GM10847 (cell line): ENCODE results near the gene RIPOR3.
A peak's percentile ranks its signal among the peaks of the same experiment; 100 is the strongest.

Source experiments
- POLR2A ChIP-seq: IDR thresholded peaks from 2 replicates; pipeline ENCODE4 v1.6.1; 2011; ENCODE audit not compliant: insufficient read length; ENCODE audit errors: extremely low read depth

The RIPOR3 gene

DNA sequence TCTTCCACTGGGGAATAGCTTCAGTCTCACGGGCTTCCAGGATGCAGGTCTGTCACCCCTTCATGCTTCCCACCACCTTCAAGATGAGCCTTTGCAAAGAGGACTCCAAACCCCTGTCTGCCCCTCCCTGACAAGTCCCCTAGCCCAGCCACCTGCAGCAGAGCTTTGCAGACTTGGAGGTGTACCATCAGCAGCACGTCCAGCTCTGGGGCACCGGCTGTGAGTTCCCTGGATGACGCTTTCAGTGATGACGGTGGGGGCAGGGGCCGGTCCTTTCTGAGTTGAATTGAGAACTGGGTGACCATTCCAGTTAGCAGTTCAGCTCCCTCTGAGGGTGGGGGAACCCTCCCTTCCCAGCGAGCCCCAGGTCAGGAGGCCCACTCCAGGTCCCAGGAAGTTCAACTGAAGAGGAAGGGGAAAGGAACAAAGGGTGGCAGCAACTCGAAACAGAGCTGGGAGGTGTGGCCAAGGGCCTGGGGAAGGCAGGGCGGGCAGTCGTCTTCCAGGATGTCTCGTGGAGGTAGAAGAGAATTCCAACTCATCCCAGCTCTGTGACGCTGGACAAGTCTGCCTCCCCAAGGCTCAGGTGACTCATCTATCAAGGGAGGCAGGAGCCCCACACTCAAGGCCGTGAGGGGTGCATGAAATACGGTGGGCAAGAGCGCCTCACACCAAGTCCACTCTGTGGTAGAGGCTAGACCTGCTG lies 95.2 kb downstream of the RIPOR3 start:
- no peak for TF ChIP-seq POLR2A

DNA sequence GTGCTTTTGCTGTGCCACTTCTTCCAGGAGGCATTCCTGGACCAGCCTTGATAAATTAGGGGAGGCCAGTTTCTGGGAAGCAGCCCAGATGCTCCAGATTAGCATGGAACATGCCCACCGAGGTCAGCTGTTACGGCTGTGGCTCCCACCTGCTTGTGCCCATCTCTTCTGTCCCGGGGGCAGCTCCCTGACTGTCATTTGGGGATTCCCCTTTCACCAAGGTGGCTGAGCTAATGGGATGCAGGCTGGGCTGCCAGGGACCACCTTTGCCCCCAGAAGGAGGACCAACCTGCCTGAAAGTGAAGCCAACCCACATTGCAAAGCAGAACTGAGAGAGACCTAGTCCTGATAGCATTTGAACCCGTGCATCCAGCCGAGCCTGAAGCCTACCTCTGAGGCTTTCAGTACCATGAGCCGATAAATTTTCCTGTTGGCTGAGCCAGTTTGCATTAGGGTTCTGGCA lies 95.9 kb downstream of the RIPOR3 start:
- TF ChIP-seq POLR2A, result no peak

DNA sequence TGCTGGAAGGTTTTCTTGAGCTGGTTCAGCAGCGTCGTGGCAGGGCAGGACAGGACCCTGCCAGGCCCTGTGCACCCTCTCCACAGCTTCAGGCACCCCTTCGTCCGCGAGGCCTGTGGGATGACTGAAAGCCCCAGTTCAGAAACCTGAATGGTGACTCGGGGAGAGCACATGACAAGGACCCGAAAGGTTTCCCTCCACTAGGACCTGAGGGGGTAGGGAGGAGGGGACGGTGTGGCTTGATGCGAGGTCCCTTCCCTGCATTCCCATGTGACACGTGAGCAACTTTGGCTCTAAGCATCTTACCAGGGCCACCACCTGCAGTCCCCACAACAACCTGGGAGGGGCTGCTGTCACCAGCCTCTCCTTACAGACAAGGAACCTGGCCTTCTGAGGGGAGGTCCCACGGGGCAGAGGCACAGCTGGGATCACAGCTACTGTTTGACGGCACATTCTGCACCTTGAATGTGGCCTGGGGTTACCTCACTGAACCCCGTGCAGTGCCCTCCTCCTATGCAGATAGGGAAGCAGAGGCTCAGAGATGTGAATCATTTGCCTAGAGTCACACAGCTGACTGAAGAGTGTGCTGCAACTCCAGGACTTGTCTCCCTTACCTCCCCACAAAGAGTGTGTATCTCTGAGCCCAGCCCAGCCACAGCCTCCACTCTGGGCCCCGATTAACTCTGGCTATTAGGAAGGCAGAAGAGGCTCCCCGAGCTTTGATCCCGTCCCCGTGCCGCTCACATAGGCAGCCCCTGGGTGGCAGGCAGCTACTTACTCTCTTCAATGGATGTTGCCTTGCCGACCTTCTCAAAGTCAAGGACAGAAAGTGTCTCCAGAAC lies 96.5 kb downstream of the RIPOR3 start:
- TF ChIP-seq POLR2A, result no peak

DNA sequence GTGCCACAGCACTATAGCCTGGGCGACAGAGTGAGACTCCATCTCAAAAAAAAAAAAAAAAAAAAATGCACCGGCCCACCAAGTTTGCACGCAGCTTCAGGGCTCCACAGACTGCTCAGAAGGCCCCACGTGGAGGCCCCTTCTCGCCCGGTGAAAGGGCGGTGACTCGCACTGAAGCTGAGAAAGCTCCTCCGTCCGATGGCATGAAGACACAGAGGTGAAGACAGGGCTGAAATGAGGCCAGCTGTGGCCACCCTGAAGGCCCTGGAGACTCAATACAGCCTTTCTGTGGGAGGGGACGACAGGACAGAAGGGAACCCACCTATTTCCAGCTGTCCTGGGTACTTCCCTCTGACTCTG lies 97.1 kb downstream of the RIPOR3 start:
- no peak for TF ChIP-seq POLR2A

DNA sequence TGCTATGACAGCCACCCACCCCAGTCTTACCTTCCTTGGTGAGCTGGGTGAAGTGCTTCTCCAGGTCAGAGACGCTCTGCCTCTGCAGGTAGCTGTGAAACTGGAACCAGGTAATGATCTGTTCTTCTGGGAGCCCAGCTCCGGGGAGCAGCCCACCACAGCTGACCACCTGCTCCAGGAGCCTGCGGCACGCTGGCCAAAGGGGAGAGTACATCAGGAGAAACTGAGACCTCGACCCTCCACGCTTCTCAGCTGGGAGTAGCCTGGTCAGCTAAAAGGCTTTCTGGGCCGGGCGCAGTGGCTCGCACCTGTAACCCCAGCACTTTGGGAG lies 98.4 kb downstream of the RIPOR3 start:
- no peak for TF ChIP-seq POLR2A

DNA sequence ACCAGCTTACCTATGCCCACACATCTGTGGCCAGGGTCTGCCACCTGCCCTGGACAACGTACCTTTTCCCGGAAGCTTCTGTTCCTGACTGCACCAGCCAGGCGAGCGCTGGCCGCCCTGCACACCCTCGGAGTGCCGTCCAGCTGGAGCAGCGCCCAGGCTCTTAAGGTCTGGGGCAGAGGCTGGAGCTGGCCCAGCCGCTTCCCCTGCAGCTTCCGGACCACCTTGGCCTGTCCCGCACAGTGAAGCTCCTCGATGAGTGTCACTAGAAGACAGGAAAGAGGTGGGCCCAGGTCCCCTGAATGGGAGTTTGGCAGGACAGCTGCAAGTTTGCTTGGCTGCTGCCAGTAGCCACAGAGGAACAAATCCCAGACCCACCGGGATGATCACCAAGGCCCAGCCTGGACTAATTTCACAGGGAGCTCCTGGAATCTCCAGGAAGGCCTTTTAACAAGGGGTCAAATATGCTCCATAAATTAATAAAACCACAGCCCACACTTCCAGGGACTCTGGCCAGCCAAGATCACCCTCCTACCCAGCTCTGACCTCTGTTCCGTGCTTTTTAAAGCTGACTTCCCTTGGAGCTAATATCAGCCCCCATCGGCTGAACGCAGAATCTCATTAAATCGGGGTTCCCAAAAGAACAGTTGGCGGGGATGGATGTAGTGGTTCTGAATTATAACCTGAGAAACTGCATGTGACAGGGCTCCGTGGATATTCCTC lies 98.9 kb downstream of the RIPOR3 start:
- no peak for TF ChIP-seq POLR2A

DNA sequence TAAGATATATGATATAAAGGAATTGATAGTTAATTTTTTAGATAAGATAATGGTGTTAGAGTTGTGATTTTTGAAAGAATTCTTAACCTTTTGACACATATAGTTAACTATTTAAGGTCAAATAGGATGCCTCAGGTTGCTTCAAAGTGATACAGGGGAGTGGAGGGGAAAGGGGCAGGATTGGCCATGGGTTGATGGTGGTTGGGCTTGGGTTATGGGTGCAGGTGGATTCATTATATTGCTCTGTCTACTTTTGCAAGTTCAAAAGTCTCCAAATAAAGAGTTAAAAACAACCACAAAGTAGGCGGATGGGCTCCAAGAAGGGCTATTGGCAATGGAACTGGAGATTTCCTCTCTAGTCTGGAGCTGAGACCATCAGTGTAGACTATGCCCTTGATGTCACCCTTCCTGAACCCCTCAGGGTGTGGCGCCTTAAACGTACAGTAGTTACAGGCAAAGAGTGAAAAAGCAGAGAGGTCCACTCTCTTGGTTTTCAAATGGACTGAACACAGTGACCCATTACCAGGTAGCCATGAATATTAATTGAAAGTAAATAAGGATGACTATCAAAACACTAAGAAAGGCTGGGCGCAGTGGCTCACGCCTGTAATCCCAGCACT lies 100.0 kb downstream of the RIPOR3 start:
- TF ChIP-seq POLR2A, result no peak

DNA sequence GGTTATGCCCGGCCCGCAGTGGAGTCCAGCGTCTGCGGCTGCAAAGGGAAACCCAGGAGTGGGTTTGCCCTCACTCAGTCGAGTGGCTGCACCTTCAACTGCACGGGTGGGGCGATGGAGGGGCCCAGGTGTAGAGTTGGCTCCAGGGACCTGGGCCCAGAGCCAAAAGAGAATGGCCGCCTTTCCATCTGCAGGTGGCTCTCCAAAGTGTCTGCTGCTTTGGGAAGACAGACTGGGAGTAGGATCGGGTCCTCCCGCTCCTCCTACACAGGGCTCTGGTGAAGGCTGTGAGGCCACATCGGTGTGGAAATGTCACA lies 101.0 kb downstream of the RIPOR3 start:
- TF ChIP-seq POLR2A, result no peak

DNA sequence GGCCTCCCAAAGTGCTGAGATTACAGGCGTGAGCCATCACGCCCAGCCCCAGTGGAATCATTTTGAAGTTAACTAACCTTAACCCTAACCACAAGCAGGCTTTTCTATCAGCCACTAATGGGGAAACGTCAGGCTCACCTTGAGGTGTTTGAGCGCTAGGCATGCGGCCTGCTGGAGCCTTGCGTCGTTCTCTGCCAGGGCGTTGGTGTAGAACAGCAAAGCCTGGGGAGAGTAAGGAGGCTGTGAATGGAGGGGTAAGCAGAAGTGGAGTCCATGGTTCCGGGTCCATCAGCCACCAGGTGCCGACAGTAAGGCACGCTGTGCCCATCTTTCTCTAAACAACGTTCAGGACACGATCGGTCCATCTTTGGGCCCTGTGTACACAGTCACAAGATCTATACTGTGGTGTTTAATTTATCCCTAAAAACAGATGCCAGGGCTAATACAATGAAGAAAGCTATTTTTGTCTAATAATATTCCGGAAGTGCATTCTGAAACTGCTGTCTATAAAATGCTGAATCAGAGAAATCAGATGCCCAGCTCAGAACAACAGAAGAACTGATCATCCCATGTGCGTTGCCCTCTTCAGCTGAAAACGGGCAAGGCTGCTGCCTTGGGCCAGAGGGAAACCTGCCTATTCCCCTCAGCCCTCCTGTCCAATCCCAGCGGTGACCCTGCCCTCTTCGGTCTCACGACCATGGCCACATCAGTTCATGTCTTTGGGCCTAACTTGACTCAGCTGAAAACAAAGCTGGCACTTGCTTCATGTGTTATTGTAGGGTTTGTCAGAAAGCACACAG lies 101.6 kb downstream of the RIPOR3 start:
- no peak for TF ChIP-seq POLR2A

DNA sequence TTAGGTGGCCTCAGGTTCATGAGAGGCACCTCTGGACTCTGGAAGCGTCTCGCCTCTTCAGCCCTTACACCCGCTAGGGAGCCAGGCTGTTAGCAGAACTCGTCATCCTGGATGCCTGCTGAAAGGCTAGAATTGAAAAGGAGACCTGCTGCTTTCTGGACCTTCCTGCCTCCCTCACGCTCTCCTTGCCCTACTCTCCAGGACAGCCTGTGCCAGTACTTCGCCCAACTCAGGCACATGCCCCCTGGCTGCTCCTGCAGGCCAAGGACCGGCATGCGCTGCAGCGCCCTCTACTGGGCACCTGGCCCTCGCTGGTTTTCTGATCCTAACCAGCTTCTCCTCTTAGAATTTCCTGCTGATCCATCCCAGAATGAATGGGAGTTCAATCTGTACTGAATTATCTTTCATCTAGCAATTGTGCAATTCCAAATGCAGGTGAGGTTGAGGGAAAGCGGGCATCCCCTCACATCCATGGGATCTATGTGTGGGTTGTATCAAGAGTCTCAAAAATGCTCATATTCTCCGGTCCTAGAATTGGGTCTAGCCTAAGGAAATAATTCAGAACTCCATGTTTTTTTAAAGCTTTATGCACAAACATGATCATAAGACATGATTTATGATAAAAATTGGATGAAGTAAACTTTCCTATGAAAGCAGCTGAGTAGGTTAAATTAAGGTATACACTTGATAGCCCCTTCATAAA lies 103.2 kb downstream of the RIPOR3 start:
- no peak for TF ChIP-seq POLR2A

DNA sequence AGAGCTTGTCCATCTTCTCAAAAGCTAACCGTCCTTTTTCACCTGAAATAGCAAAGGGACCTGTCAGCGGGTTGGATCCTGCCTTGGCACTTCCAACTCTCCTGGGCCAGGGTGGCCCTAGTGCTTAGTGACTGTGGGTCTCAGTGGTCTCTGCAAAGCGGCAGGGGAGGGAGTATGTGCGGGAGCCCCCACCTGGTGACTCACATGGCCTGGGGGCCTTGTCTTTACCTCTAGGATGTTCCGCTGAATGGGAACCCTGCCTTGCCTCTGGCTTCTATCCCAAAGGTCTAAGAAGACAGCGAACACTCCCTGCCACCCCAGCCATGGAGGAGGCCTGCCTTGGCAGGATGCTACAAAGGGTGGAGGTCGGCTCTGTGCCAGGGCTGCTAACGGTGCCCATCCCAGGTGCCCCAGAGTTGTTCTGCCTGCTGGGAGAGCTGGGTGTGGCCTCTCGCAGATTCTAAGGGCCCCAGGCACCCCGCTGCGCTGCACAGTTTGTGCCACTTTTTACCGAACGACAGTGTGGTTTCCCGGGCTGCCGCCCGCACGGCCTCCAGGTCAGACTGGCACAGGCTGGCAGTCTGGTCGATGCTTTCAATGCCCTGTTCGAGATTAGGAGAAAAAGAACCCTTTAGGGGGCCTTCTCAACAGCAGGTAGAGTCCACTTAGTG lies 103.9 kb downstream of the RIPOR3 start:
- TF ChIP-seq POLR2A, result peak; percentile 18

DNA sequence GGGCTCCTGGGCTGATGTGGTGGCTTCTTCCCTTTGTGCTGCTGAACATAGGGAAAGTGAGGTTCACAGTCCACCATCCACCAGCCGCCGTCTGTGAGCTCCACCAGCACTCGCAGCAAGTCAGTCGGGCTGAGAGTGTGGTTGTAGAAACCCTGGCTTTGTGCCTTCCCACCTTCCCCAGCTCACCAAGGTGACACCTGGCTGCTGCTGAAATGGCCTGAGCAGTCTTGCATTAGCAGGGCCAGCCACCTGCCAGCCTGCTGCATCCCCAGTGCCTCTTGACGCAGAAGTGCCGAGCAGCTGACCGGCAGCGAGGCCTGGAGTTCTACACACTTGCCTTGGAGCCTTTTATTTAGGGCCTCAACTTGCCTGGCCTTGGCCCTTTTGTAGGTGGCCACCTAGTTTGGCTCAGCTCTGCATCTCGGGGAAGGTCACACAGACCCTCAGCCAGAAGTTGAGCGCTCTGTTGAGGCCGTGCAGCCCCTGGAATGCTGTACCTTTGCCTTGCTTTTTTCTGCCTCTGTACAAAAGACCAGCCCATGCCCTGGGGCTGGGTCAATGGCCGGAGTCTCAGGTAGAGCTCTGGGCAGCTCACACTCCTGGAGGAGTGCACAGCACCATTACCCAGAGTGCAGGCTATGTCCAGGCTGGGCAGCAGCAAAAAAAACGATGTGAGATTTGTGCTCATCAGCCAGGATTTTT lies 104.7 kb downstream of the RIPOR3 start:
- TF ChIP-seq POLR2A, result no peak

DNA sequence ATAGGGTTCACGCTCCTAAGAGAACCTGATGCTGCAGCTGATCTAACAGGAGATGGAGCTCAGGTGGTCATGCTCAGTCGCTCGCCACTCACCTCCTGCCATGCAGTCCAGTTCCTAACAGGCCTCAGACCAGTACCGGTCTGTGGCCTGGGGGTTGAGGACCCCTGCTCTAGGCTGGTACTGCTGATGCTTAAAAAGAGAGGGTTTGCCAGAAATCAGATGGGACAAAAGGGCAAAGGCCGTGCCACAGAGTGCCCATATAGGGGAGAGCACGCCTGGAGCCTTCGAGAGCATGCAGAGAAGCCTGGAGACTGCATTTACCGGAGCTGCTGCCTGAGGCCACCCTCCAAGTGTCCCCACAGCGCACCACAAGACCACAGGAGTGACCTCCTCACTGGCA lies 105.7 kb downstream of the RIPOR3 start:
- TF ChIP-seq POLR2A, result no peak
